Right renal cortex interstitium (tissue), 3 donors: Measurements from ENCODE around the gene MKX. TPM values are rescaled to one million over a fixed set of nuclear protein-coding genes. Genes with fewer than 3 reads are reported as not detected.

ENCODE experiments used
- polyA plus RNA-seq, 3 donors: library from polyadenylated mRNA; unstranded; fragments of 120-200 nt; gene quantifications; one replicate each; pipeline ENCODE4 v1.2.1, GENCODE V29; 2013; ENCODE audit not compliant: insufficient read length in 3 of 3

Gene MKX
- polyA plus RNA-seq, 3 donors = 0.03 to 0.14 (median 0.07) TPM

Other genes with a start within 250 kb of the MKX start
- 100 to 1,000 TPM; 145 to 151 (median 149) TPM for gene RAB18, start 241.5 kb downstream of the MKX start, polyA plus RNA-seq